Activated CD8-positive, alpha-beta memory T cell treated with anti-CD3 and anti-CD28 coated beads for 1 hour (primary cell): Measurements from ENCODE around the gene PRXL2B.
"Not testable (repeated sequence)": the region's sequence is repeated elsewhere in the genome, so short reads cannot be mapped to it uniquely, and the experiment has no call there.

Source experiments
- DNase-seq, 2 donors: peaks; one replicate each; pipeline ENCODE4 v3.0.0-alpha.2; 2020; ENCODE audit warnings: low read depth in 1 of 2; ENCODE audit errors: extremely low read depth in 1 of 2

PRXL2B gene

DNA sequence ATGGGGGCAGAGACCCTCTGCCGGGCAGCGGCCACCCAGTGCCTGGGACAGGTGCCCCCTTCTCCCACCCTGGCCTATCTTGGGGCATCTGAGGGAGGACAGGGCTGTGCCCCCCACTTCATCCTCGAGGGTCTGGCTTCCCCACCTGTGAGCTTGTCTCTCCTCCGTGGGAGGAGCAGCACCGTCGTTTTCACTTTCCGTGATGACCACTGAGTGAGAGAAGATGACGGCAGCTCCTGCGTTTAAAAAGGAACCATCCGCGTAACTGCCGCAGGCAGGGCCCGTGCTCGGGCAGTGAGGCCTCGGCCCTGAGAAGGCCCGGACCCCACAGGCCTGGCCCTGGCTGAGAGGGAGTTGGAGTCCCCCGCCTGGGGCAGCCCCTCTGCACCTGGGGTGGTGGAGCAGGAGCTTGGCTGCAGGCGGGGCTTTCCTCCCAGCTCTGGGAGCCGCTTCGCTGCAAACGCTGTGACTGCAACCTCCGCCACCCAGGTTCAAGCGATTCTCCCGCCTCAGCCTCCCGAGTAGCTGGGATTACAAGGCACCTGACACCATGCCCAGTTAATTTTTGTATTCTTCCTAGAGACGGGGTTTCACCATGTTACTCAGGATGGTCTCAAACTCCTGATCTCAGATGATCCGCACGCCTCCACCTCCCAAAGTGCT, 37.1 kb upstream of the PRXL2B start:
- not testable (repeated sequence) for DNase-seq

DNA sequence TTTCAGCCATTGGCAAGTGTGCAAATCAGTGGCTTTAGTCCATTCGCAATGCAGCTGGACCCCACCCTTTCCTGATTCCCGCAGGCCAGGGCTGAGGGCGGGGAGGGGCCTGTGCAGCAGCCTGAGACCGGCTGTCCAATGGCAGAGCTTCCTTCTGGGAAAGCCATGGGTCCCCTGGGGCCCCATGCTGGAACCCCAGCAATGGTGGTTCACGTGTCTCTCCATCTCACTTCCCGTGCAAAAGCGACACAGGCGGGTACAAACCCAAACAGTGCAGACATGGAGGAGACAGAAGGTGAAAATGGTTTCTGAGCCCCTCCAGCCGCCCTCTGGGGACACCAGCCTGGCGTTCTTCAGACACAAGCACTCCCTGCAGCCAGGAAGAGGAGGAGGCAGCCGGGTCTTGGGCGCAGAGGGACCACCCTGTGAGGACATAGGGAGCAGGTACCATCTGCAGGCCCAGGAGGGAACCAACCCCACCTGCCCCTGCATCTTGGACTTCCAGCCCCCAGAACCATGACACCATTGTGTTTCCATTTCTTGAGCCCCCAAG, 36.2 kb upstream of the PRXL2B start:
- not testable (repeated sequence) for DNase-seq

DNA sequence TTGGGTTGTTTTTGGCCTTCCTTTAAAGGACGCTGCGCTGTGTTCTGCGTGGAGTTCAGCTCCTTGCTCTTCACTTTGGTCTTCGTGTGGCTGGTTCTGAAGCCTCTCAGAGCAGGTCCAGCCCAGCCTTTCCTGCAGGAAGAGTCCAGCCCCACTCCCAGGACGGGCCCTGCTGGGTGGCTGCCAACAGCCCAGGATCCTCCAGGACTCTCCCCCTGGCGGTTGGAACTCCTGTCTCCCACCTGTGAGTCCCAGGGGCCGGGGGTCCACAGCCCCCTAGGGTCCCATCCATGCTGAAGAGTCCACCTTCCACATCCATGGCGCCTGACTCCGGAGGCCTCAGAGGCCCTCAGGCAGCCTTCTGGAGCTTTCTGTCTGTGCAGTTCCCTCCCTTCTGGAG, 35.0 kb upstream of the PRXL2B start:
- DNase-seq: not testable (repeated sequence)

DNA sequence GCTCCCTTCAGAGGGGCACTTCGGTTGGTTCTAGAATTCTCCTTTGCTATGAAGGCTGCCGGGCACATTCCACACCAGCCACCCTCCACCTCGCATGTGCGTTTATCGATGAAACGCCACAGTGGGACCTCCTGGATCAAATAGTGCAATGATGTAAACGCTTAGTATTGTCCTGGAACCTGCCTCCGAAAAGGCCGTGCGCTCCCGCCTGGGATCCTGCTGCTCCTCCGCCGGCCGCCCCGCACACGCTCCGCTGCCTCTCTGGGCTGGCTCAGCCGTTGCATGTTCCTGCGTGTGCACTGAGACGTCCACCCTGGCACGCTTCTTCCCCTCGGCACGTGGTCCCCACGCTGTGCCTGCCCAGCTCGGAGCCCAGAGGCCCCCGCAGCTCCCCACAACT, 34.4 kb upstream of the PRXL2B start:
- no peak for DNase-seq

DNA sequence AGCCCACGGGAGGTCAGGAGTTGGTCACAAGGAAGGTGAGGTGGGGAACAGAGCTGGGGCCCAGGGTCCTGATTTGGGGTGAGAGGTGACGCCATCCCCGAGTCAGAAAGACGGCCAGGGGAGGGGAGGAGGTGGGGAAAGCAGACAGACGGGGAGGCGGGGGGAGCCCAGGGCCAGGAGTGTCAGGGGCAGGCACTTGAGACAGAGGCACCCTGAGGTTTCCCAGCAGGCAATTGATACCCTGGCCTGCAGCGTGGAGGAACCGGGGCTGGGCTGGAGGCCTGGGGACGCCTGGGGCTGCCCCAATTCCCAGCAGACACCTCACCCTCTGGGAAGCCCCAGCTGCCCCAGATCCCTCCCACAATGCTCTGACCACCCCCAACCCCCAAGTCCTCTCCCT, 33.5 kb upstream of the PRXL2B start:
- DNase-seq: not testable (repeated sequence)

DNA sequence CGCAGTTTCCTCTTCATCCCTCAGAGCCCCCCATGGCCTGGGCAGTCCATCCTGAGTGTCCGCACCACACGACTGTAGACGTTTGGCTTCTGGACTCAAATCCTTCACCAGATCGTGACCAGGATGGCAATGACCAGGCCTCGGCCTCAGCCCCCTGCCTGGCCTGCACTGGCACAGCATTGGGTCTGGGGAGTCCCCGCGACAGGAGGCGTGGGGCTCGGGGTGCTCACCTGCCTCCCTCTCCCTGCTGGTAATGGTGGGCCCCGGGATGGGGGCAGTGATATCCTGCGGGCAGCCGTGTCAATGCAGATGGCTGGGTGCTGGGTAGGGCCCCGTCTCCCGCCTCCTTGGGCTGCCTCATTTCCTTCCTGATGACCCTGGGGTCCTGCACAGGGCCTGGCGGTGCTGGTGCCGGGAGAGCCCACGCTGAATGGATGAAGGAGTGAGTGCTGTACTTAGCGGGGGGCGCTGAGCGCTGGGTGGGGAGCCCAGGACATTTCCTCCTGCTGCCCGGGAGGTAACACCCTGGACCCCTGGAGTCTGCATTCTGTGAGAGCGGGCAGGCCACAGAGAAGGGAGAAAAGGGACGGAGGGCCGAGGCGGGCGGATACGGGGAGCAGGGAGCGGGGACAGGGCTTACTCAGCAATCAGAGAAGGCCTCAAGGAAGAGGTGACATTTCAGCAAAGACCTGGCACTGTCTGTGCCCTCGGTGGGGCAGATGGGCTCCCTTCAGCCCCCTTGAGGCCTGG, 32.5 kb upstream of the PRXL2B start:
- no peak for DNase-seq

DNA sequence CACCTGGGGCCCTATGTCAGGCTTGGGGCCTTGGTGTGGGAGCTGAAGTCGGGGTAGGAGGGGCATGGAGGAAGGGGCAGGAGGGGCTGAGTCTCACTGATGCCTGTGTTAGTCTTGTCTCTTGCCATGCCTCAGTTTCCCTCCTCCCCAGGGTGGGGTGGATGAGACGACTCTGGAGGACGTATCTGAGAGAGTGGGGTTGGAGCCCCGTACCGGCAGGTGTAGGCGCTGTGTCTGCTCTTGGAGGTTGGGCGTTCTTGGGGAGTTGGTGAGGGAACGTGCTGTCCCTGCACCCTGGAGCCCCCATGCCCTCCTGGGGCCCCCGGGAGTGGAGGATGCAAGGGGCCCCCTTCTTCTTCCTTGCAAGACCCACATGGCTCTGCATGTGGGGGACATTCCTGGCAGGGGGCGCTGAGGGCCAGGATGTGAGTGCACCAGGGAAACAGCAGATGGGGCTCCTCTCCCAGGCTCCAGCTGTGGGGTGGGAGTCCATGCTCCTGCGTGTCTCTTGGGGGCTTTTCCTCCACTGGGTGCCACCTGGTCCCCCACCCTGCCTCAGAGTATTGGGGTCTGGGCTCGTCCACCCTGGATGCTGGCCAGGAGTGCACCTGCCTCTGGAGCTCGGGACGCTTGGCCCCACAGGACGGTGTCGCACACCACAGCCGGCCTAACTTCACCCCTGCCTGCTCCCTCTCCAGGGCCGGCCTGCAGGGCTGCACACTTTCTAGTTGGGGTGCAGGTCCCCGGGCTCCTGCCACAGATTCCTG, 31.8 kb upstream of the PRXL2B start:
- DNase-seq: no peak

DNA sequence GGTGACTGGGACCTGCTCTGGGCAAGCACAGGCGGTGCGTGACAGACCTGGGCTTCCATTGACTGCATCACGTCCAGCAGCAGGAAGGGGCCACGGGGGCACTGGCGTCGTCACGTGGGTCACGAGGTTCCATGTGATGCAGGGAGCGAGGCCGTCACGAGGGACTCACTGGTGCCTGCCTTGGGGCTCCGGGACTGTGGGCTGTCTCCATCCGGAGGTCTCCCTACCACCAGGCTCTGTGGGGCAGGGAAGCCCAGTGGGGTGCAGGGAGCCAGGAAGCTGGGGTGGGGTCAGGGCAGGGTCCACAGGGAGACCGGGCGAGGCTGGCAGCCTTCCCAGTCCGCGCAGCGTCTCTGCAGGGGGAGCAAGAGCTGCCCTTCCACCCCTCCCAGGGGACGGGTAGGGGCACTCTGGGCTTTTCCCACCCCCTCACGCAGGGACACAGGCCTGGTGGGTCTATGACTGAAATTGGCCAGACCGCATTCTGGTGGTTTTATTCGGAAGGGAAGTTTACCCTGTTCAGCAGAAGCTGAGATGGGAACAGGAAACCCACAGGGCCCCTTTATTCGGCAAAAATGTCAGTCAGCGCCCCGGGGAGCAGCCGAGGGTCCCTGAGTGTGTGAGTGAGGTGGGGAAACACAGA, 30.8 kb upstream of the PRXL2B start:
- peak in 1 of 2 donors; percentile 56 for DNase-seq

DNA sequence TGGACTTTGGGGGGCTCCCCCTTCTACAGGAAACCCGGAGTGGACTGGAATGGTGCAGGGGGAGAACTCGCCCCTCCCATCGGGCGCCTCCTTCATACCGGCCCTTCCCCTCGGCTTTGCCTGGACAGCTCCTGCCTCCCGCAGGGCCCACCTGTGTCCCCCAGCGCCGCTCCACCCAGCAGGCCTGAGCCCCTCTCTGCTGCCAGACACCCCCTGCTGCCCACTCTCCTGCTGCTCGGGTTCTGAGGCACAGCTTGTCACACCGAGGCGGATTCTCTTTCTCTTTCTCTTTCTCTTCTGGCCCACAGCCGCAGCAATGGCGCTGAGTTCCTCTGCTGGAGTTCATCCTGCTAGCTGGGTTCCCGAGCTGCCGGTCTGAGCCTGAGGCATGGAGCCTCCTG, 30.3 kb upstream of the PRXL2B start, which contains the start of gene TNFRSF14:
TNFRSF14 (plus strand) TSS at position 95 of the 401 bp plus-strand sequence; CDS start at position 389, 294 bp downstream.
- peak in 1 of 2 donors; percentile 47 for DNase-seq

DNA sequence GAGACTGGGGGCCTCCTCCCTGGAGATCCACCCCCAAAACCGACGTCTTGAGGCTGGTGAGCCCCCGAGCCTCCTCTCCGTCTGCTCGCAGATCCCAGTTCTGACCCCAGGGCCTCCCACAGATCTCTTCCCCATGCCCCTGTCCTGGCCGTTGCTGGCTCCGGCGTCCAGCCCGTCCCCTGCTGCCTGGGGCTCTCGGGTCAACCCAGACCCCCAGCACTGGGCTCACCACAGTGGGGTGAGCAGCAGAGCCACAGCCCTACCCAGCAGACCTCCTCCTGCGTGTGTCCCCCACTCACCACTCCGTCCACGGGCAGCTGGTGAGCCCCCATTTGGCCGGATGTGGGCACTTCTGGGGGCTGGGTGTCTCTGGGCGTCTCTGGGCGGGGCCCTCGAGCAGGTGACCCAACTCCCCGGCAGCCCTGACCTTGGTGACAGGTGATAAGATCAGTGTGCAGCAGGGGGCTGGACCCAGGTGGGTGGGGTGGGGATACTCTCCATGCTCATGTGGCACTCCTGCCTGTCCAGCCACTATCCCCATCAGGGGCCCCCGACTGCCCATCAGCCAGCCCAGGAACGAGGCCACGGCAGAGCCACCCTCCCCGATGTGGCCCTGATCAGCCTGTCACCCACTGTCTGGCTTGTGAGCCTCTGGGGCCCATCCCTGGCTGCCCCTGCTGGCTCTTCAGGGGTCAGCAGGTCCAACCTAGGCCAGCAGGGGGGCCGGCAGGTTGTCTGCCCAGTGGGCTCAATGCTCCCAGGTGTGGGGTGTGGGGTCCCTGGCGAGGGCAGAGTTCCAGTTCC, 29.7 kb upstream of the PRXL2B start:
- no peak for DNase-seq

DNA sequence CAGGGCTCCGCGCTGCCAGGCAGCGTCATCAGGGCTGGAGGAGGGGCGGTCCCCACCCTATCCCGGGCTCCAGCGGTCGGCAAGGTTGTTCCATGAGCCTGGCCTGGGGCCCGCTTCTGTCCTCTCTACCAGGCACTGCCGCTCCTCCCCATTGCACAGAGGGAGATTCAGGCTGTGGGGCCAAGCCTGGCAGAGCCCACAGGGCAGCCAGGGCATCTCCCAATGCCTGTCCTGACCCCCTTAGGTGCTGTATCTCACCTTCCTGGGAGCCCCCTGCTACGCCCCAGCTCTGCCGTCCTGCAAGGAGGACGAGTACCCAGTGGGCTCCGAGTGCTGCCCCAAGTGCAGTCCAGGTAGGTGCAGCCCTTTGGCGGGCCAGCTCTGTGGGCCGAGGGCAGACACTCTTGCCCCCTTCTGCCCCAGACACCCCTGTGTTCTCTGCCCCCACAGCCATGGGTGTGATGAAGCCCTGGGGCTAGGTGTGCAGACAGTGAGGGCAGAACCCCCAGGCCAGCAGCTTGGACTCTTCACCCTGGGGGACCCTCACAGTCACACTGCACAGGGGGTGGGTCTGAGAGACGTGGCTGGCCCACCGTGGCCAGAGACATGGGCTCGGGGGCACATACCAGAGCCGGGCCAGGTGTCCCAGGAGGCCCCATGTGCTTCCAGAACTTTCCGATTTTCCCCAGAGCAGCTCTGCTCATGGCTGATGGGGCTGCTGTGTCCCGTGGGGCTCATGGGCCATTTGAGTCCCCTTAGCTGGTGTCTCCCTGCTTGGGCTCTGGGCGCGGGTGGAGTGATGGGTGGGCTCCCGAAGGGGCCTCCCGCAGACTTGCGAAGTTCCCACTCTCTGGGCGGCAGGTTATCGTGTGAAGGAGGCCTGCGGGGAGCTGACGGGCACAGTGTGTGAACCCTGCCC, 28.8 kb upstream of the PRXL2B start:
- no peak for DNase-seq

DNA sequence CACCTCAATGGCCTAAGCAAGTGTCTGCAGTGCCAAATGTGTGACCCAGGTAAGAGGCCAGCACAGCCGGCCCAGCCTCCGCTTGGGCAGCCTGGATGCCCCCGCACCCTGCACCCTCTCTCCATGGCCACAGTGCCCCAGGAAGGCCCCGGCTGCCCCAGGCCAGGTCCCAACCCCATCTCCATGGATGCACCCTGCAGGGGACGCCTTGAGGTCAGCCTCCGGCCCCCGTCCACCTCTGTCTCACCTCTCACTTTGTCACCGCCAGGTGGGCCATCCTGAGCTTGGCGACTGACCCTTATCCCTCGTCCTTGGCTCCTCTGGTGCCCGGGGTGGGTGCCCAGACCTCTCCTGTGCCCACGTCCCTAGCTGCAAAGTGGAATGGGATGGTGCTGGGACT, 28.2 kb upstream of the PRXL2B start:
- no peak for DNase-seq

DNA sequence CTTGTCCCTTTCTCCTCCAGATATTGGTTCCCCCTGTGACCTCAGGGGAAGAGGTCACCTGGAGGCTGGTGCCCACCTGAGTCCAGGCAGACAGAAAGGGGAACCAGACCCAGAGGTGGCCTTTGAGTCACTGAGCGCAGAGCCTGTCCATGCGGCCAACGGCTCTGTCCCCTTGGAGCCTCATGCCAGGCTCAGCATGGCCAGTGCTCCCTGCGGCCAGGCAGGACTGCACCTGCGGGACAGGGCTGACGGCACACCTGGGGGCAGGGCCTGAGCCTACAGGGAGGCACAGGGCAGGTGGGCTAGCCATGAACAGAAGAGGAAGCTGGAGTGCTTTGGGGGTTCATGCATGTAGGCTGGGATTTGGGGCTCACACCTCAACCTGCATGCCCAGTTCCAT, 27.7 kb upstream of the PRXL2B start:
- no peak for DNase-seq

DNA sequence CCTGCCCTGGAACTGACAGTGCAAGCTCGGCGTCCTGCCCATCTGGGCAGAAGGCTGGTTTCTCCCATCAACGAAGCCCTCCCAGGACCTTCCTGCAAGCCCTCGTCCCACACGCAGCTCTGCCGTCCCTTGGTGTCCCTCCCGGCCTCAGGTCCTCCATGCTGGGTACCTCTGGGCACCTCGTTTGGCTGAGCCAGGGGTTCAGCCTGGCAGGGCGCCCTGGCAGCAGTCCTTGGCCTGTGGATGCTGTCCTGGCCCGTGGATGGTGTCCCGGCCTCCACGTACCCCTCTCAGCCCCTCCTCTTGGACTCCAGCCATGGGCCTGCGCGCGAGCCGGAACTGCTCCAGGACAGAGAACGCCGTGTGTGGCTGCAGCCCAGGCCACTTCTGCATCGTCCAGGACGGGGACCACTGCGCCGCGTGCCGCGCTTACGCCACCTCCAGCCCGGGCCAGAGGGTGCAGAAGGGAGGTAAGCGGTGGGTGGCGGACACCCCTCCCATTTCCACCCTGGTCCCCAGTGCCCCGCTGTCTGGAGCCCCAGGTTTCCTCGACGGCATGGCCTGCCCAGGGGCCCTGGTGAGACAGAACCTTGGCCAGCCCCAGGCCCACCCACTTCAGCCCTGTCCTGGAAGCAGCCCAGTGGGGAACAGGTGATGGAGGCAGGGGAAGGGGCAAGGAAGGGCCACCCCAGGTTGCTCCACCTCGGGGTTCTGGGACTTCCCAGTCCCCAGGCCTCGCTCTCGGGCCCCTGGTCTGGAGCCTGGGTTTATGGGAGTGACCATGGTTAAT, 26.9 kb upstream of the PRXL2B start:
- no peak for DNase-seq

DNA sequence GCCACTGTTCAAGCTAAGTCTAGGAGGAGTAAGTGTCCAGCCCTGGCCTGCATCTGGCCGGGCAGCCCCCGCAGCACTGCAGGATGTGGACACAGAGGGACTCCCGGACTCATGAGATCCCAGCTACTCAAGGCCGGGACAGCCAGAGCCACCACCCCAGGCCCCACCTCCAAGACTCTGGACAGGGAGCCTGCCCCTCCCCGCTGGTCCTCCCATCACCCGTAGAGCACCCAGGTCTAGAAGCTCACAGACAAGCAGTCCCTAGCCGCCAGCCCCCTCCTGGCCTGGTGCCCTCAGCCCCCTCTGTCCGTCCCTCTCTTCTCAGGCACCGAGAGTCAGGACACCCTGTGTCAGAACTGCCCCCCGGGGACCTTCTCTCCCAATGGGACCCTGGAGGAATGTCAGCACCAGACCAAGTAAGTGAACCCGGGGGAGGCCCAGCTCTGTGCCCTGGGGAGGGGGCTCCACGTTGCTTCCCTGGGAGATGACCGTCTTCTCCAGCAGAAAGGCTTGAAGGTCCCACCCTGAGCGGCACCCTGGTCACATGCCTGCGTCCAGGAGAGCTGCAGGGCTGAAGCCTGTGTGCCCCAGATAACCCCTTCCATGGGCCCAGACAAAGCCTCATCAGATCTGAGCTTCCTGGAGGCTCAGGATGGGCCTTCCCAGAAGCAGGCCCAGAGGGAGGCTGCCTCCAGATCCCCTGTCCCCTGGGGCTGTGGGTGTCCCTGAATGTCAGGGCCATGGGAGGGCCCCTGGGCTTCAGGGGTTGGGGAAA, 26.1 kb upstream of the PRXL2B start:
- no peak for DNase-seq

DNA sequence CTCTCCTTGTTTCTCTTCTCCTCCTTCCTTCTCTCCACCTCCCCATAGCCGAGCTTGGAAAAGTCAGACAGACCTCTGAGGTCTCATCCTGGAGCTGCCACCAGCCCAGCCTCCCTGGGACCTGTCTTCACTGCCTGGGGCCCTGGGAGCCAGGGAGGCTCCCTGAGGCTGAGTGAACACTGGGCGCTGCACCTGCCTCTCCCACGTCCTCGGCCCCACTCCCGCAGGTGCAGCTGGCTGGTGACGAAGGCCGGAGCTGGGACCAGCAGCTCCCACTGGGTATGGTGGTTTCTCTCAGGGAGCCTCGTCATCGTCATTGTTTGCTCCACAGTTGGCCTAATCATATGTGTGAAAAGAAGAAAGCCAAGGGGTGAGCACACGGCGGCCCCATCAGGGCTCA, 25.1 kb upstream of the PRXL2B start:
- no peak for DNase-seq
